ENCODE measurements around the gene IRF3.
A peak's percentile ranks its signal among the peaks of the same experiment; 100 is the strongest.

The IRF3 gene

GRCh38 chr19:49687566-49688316 is 22.1 kb upstream of the IRF3 start:
- no peak for DNase-seq

DNA sequence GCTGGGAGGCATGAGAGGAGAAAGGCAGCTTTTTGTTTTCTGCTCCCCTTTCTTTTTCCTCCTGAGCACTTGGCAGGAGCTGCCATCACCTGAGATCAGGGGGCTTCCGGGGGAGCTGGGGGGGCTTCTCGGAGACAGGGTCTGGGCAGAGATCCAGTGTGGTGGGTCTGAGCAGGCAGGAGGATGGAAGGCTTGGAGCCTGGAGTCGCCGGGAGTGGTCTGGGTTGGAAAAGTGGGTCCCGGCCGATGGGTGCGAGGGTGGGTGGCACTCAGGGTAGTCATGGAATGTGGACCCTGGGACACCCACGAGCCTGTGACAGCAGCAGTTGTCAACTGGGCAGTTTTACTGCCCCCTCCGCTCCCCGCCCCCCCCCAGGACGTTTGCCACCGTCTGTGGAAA is 21.5 kb upstream of the IRF3 start:
- no peak for DNase-seq

DNA sequence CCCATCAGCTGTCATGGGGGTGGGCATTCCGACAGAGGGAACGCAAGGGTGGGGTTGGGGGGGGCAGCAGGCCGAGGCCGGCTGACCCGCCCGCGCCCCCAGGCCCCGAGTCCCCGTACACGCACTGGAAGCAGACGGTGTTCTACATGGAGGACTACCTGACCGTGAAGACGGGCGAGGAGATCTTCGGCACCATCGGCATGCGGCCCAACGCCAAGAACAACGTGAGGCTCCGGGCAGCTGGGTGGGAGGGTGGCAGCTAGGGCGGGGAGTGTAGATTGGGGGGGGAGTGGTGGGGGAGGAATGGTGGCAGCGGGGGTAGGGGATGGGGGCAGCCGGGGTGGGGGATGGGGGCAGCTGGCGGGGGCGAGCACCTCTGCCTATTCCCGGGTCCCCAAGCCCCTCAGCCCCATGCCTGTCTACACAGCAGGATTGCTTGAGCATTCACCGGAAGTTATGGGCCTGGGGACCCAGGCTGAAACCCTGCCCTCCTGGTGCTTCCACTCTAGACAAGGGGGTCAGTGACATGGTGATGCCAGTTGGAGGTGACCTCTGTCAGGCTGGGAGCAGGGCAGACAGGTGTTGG is 20.9 kb upstream of the IRF3 start:
- DNase-seq = no peak

DNA sequence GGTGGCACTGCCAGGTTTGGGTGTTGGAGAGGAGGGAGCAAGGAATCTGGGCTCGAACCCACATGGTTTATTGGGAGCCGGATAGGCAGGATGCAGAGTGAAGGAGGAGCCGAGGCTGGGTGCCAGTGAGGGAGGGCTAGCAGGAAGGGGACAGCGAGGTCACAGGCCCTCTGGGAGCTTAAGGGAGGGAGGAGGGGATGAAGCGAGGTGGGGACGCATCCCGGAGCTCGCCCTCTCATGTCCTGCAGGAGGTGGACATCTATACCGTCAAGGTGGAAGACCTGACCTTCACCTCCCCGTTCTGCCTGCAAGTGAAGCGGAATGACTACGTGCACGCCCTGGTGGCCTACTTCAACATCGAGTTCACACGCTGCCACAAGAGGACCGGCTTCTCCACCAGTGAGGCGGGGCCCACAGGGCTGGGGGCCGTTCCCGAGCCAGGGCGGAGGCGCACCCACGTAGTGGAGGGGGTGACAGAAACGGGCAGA is 20.2 kb upstream of the IRF3 start:
- no peak for DNase-seq

DNA sequence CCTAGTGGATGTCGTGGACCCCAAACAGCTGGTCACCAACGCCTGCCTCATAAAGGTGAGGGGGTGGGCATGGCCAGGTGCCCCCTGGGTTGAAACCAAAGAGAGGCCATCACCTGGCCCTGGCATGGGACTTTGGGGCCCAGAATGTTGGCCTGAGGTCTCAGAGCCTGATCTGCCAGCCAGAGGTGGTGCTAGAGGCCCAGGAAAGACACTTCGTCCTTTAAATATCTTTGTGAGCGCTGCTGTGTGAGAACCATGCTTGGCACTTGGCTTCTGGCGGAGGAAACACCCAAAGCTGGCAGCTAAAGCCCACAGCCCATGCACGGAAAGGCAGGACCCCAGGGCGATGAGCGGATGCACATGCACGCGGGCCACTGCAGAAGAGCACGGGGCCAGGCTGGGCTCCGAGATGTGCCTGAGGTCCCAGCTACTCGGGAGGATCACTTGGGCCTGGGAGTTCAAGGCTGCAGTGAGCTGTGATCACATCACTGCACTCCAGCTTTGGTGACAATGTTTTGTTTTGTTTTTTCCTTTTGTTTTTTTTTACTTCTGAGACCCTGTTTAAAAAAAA is 19.4 kb upstream of the IRF3 start:
- no peak for DNase-seq

DNA sequence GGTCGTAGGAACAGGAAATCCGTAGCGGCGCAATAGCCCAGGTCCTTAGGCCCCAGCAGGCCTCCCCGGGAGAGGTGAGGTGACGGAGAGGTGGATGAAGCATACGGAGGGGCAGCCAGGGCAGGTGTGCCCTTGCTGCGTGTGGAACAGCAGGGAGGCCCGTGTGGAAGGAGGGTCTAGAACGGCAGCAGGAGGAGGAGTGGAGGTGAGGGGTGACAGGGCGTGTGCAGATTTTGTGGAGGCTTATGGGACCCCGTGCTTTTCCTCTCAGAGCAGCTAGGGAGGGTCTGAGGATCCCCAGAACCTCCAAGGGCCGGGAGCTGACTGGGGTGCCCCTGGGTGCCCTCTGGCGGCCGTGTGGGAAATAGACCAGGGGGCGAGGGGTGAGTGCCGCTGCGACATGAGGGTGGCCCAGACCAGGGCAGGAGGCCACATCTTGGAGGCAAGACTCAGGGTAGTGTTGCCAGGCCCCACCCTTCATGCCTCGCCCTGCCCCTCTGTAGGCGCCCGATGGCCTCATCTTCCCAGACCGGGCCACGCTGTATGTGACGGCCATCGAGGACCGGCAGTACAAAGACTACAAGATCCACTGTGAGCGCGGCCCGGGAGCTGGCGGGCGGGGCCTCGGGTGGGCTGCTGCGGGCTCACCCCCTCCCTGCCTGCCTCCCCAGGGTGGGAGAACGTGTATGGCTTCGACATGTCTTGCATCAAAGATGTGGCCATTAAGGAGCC is 18.8 kb upstream of the IRF3 start:
- DNase-seq = peak; percentile 28

GRCh38 chr19:49683814-49684250 is 18.2 kb upstream of the IRF3 start:
- no peak for DNase-seq

DNA sequence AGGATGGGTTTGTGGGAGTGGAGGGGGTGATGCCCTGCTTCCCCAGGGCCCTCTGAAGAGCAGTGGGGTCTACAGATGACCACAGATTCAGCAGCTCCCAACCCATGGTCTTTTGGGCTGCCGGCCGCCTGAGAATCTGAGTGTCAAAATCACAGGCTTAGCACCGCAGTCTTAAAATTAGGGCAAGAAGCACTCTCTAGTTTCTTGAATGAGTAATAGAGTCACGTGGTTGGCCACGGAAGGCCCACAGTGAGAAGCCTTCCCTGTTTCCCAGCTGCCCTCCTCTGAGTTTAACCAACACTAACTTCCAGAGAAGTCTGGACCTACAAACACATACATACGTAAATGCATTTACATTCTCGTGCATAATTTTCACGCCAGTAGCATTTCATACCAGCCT is 16.6 kb upstream of the IRF3 start:
- no peak for DNase-seq

DNA sequence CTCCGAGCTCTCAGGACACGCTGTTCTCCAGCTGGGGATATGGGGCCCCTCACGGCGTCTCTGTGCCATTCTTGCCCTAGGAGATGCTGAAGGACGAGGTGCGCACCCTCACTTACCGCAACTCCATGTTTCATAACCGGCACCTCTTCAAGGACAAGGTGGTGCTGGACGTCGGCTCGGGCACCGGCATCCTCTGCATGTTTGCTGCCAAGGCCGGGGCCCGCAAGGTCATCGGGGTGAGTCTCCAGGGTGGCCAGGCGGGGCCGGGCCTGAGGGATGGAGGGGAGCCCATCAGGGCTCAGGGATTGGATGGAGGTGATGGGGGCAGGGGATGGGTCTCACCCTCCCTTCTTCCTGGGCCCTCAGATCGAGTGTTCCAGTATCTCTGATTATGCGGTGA is 16.2 kb upstream of the IRF3 start:
- no peak for DNase-seq

DNA sequence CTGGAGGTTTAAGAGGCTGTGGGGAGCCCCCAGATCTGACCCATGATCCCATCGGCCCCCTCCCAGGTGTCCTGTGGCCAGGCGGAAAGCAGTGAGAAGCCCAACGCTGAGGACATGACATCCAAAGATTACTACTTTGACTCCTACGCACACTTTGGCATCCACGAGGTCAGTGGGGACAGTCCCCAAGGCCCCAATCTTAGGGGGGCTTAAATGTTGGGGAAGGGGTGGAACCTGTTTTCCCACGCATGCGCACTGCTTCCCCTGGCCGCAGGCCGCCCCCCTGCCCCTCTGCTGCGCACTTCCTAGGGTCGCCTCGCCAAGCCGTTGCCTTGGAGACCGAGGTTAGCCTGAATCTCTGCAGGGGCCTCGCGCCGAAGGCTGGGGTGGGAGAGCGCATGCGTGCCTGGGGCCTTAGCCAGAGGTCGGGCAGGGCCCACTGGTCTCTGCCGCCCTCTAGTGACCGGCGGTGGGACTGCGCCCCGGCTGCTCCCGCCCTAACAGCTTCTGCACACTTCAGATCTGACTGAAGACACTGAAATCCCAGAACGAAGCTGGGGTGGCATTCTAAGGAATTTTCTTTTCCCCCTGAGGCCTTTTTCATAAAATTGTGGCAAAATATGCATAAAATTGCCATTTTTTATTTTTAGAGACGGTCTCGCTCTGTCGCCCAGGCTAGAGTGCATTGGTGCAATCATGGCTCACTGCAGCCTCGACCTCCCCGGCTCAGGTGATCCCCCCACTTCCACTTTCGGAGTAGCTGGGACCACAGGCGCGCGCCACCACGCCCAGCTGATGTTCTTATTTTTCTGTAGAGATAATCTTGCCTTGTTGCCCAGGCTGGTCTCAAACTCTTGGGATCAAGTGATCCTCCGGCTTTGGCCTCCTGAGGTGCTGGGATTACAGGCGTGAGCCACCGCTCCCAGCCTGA is 15.0 kb upstream of the IRF3 start:
- DNase-seq = peak; percentile 92

- DNase-seq = no peak
Measured at GRCh38 chr19:49679771-49680413, 14.2 kb upstream of the IRF3 start.

DNA sequence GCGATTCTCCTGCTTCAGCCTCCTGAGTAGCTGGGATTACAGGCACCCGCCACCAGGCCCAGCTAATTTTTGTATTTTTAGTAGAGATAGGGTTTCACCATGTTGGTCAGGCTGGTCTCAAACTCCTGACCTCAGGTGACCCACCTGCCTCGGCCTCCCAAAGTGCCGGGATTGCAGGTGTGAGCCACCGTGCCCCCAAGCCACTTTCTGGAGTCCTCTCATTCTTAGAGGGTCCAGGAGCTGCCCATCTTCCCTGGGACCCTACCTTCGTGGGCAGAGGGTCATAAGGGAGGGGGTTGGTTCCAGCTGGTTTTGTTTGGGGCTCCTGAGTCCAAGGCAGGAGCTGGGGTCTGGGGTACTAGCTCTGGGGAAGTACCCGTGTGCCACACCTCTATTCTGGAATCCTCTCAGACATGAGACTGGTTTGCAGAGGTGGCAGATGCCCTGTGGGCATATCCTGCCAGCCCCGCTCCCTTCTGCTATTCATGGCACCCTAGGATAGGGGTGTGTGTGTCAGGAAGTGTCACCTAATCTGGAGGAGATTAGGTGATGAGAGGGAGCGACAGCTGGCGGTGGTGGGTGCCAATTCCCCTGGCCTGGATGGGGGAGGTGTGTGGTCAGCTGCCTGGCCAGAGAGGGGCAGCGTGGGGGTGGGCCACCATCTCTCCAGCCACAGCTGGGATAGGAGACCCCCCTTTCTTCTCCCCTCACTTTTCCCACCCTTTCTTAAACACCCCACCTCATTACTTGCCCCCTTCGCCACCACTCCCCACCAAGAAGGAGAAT is 13.5 kb upstream of the IRF3 start:
- DNase-seq = peak; percentile 22

GRCh38 chr19:49677901-49678674 is 12.4 kb upstream of the IRF3 start:
- peak; percentile 85 for DNase-seq

- peak; percentile 53 for DNase-seq
Measured at GRCh38 chr19:49677231-49677900, 11.7 kb upstream of the IRF3 start, which contains the start of gene PRMT1. Gene PRMT1 (plus strand): TSS chr19:49677271. CDS start chr19:49677281, 10 bp downstream.

GRCh38 chr19:49676784-49677230 is 11.2 kb upstream of the IRF3 start:
- DNase-seq = peak; percentile 100

DNA sequence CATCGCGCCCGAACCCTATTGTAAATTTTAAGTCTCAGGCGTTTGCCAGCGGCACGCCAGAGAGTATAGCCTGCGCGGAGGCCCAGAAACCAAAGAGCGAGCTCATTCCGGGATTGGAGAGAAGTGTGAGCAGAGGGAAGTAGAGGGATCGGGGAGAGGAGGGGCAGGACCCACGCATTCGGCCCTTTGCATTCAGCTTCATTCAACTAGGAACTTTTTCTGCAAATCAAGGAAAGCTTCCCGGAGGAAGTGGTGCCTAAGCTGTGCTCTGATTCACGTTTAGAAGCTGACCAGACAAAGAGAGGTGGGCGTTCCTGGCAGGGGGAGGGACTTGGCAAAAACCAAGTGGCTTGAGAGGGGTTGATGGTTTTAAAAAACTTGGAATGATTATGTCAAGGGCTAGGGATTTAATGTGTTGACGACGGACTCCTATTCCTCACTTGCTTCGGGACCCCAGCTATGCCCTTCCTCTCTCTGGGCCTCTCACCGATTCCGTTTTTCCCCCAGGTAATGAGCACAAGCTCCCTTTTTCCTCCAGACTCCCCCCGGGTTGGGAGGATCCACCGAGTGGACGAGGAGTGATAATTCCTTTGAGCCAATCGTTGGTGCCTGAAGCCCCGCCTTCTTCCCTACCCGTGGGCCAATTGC is 10.6 kb upstream of the IRF3 start:
- no peak for DNase-seq

GRCh38 chr19:49672131-49672919 is 6.7 kb upstream of the IRF3 start:
- DNase-seq = peak; percentile 80

DNA sequence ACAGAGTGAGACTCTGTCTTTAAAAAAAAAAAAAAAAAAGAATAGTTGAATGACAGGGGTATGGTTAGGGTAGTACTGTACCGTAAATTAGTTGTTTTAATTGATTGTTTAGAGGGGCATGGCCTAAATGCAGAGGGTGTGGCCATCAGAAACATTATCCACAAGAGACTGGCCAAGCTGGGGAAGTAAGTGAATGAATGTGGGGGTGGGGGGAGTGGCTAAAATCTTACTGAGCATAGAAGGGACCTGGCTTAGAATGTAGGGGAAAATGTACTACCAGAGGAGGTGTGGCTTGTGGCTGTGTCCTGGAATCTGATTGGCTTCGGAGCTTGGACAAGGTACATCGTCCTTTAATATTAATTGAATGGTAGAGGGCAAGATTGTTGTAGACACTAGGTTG is 3.9 kb upstream of the IRF3 start:
- DNase-seq = no peak

Measured in CD4-positive, alpha-beta T cell treated with Interleukin-21 for 1 hour (primary cell).